ENCODE results near the gene KIAA1958. TPM values are rescaled to one million over a fixed set of nuclear protein-coding genes. Genes with fewer than 3 reads are reported as not detected.

The KIAA1958 gene
- total and polyA plus RNA-seq, 10 of the 15 experiments (the other 5 are each of a cell fraction or from before 2014, with no cell fraction given) = 0.53 to 8.7 (median 4.0) TPM

- Histone ChIP-seq H3K4me2 (ENCODE audit: control insufficient read depth, insufficient read depth) (no peak overlapping the region), H3K79me2 (ENCODE audit: control insufficient read depth, insufficient read depth, low read length) (no peaks in the 10 kb centered on the region; the same call in 1 of the 2 replicates), H4K20me1 (ENCODE audit: control insufficient read depth, insufficient read depth) (no peaks in the 10 kb centered on the region), H2AFZ (ENCODE audit: control insufficient read depth, low read depth, low read length) (no peak overlapping the region), H3K27ac (ENCODE audit: control insufficient read depth, insufficient read depth) (no peak overlapping the region), H3K9me3 (replicated peaks; ENCODE audit: control insufficient read depth, insufficient read depth, low read length) (no peaks in the 10 kb centered on the region), H3K4me3 (no peak overlapping the region), H3K36me3 (ENCODE audit: control insufficient read depth in 2 of 2, insufficient read depth in 2 of 2, low read length in 1 of 2) (peaks cover 0 to 5% of the 10 kb centered on the region in 2 experiments; a peak in 1 of 4 replicates), H3K27me3 (replicated peaks in 1 of 2; ENCODE audit: control insufficient read depth in 2 of 2, insufficient read depth in 2 of 2, low read length in 1 of 2) (no peaks in the 10 kb centered on the region), H3K9ac (ENCODE audit: control insufficient read depth, insufficient read depth, low read length) (no peak overlapping the region), H3K4me1 (ENCODE audit: control insufficient read depth, insufficient read depth, low read length) (no peaks in the 10 kb centered on the region)
- ChIA-PET CTCF (interaction anchor here (1.0 to 1.3 kb wide), 2 partner anchors 8 to 12 kb away, joined by 4 read pairs; partner anchors contain the start of gene INIP), POLR2A (no interaction called here), RAD21 (ENCODE audit: unreplicated experiment) (no interaction called here), SMC1A (ENCODE audit: uncharacterized antibody, unreplicated experiment) (no interaction called here)
- no TSS peak for BruUV-seq (replicated peaks)
- no peak for FAIRE-seq
- intact Hi-C loops (cut with micrococcal nuclease; ENCODE audit: unreplicated experiment) (no loop called here), in situ Hi-C loops (cut with MboI) (no loop called here)
- TF ChIP-seq EGR1 (IDR thresholded peaks at IDR 0.05; ENCODE audit: borderline replicate concordance in 1 of 2, low read depth in 2 of 2, low read length in 2 of 2) = no peak
- no peak for TF ChIP-seq SREBF1 (IDR thresholded peaks at IDR 0.05; ENCODE audit: low read length)
- no peak for TF ChIP-seq LARP7 (IDR thresholded peaks at IDR 0.05)
- no peak for TF ChIP-seq SPI1 (IDR thresholded peaks at IDR 0.05; ENCODE audit: borderline replicate concordance, insufficient read depth, low read depth, low read length)
- no peak for TF ChIP-seq SKIL (IDR thresholded peaks at IDR 0.05; ENCODE audit: low read depth, poor library complexity, severe bottlenecking)
- TF ChIP-seq ATF2 (IDR thresholded peaks at IDR 0.05; ENCODE audit: low read length) = no peak
- TF ChIP-seq NFYB (IDR thresholded peaks at IDR 0.05; ENCODE audit: insufficient read depth, low read depth, low read length) = no peak
- no peak for TF ChIP-seq TARDBP (IDR thresholded peaks at IDR 0.05; ENCODE audit: borderline replicate concordance)
- TF ChIP-seq ZNF207 (IDR thresholded peaks at IDR 0.05; ENCODE audit: borderline replicate concordance) = no peak
- TF ChIP-seq STAT3 (IDR thresholded peaks at IDR 0.05; ENCODE audit: low read depth, low read length) = no peak
- no peak for TF ChIP-seq NR2C1 (IDR thresholded peaks at IDR 0.05)
- TF ChIP-seq, protein P1, sequence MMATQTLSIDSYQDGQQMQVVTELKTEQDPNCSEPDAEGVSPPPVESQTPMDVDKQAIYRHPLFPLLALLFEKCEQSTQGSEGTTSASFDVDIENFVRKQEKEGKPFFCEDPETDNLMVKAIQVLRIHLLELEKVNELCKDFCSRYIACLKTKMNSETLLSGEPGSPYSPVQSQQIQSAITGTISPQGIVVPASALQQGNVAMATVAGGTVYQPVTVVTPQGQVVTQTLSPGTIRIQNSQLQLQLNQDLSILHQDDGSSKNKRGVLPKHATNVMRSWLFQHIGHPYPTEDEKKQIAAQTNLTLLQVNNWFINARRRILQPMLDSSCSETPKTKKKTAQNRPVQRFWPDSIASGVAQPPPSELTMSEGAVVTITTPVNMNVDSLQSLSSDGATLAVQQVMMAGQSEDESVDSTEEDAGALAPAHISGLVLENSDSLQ (IDR thresholded peaks at IDR 0.05) = no peak
- TF ChIP-seq ZNF622 (IDR thresholded peaks at IDR 0.05) = no peak
- TF ChIP-seq ZNF24 (IDR thresholded peaks at IDR 0.05) = no peak
- TF ChIP-seq CHD2 (IDR thresholded peaks at IDR 0.05; ENCODE audit: borderline replicate concordance, low read depth, low read length) = no peak
- no peak for ATAC-seq
- 98% methylated on average over 6 of the region's 6 CpGs for WGBS (ENCODE audit: insufficient coverage, insufficient replicate concordance, low lambda C conversion rate, missing lambda C conversion rate)
- no peak for DNase-seq (ENCODE audit: low read depth, low spot score)
Measured at GRCh38 chr9:112705768-112706427, 219.3 kb downstream of the KIAA1958 start.

All from GM12878 (cell line).